ENCODE data around the gene TAMALIN. TPM values are rescaled to one million over a fixed set of nuclear protein-coding genes. Genes with fewer than 3 reads are reported as not detected.

Gene TAMALIN
- total and polyA plus RNA-seq, 4 donors: 7.1 to 129 (median 39.0) TPM

DNA sequence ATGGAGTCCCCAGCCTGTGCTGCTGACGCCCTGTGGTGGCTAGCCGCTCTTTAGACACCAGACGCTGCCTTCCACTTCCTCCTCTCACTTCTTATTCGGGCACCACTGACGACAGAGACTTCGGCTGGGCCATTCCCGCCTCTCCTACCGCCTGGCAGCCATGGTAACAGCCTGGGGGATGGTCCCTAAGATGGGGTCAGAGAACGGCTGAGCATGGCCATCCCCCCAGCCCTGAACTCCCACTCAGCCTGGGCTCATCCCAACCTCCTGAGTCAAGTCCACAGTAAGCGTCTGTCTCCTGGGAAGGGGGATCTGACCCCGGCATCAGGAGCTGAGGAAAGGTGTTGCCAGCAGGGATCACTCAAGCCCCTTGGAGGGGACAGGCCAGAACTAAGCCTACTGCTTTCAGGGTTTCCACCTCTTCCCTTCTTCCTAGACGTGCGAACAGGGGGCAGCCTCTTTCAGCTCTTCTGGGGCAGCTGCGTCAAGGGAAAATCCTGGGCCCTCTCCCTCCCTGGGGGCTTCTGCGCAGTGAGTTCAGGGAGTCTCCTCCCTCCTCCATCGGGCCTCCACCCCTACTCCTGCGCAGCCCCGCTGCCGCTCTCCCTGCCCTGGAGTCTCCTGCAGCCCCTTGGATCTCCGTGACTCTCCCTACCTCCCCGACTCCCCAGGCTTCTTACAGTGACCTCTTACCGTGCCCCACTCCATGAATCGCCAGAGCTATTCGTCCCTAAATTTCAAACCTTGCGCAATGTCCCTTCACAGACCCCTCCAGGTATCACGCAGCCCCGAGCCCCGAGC, 643 bp upstream of the TAMALIN start:
- Histone ChIP-seq H3K9me3 (ENCODE audit: control insufficient read depth, low read length) (no peaks in the 10 kb centered on the region), H3K27me3 (ENCODE audit: control insufficient read depth in 1 of 2, insufficient read depth in 2 of 2, low read length in 1 of 2) (no peaks in the 10 kb centered on the region), H3K36me3 (ENCODE audit: control insufficient read depth in 1 of 2, insufficient read depth in 2 of 2, low read length in 1 of 2) (no peaks in the 10 kb centered on the region), H3K4me1 (ENCODE audit: control insufficient read depth in 1 of 2, insufficient read depth in 2 of 2, low read length in 2 of 2) (no peaks in the 10 kb centered on the region), H3K4me3 (ENCODE audit: low read length in 2 of 2) (peak overlapping the region in 1 of 2 donors; percentile 44), H3K27ac (ENCODE audit: low read depth in 1 of 2, low read length in 2 of 2) (no peak overlapping the region)
- WGBS, 2 donors: 45% methylated on average over 27 to 28 of the region's 28 CpGs
- intact Hi-C loops (cut with DNase I): loop anchor here in 1 of 2 donors (2.0 kb wide), 1 partner anchor 17 kb away; no protein-coding TSS in a partner anchor
- ATAC-seq (ENCODE audit: low FRiP score) (peak; percentile 4), DNase-seq (peak; percentile 83 to 87)

DNA sequence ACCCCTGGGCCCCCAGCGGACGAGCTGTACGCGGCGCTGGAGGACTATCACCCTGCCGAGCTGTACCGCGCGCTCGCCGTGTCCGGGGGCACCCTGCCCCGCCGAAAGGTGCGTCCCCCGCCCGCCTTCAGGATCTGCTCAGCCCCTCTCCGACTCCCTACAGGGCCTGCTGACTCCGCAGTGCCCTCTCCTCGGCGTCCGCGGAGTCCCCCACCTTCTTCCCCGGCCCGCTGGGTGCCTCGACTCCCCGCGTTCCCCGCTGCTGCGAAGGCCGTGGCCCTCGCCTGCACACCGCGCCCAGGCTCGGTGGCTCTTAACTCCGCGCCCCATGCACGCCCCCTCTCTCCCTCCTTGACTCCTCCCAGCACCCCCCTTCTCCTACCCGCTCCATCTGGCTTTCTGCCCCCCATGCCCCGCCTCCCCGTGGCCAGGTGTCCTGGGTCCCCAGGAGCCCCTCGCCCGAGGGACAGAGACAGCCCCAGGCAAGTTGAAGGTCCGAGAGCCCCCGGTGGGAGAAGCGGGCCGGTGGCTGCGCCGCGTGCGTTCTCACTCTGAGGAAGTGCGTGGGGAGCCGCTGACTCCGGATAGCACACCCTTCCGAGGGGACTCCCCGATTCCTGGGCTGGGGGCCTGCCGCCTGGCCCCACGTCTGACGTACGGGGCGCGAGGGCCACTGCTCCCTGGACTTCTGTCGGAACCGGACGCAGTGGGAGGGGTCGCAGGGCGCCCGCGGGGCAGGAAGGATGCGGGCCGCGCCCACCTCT, 594 bp downstream of the TAMALIN start:
- Histone ChIP-seq H3K27me3 (ENCODE audit: control insufficient read depth in 1 of 2, insufficient read depth in 2 of 2, low read length in 1 of 2) (no peaks in the 10 kb centered on the region), H3K4me1 (ENCODE audit: control insufficient read depth in 1 of 2, insufficient read depth in 2 of 2, low read length in 2 of 2) (no peaks in the 10 kb centered on the region), H3K27ac (ENCODE audit: low read depth in 1 of 2, low read length in 2 of 2) (no peak overlapping the region), H3K36me3 (ENCODE audit: control insufficient read depth in 1 of 2, insufficient read depth in 2 of 2, low read length in 1 of 2) (no peaks in the 10 kb centered on the region), H3K4me3 (ENCODE audit: low read length in 2 of 2) (peak overlapping the region; percentile 44 to 50), H3K9me3 (ENCODE audit: control insufficient read depth, low read length) (no peaks in the 10 kb centered on the region)
- WGBS, 2 donors: 20% methylated on average over 67 to 72 of the region's 72 CpGs
- intact Hi-C loops (cut with DNase I): no loop called here
- DNase-seq (peak; percentile 76 to 83), ATAC-seq (ENCODE audit: low FRiP score) (peak; percentile 30)

DNA sequence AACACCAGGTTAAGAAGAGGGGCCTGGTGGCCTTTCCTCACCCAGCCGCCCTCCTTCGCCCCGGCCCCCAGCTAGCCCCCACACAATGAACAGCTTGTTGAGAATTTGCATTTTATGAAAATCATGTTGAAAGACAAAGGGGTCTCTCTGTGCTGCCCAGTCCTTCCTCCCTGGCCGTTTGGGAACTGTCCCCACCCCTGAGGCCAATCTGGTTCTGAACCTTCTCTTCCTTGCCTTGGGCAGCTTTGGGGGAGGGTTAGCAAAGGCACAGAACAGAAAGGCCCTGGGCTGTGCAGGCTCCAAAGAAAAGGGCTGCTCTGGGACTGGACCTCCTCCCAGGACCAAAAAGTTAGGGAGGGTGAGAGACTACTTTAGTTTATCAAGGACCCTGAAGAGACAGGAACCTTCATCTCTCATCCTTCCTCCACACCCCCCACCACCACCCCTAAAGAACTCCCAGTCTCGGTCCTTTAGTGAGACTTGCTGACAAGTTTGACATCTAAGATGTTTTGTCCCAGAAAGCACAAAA, 1.3 kb downstream of the TAMALIN start:
- WGBS, 2 donors: 74 to 80% methylated on average over 5 of the region's 5 CpGs
- H3K27me3 ChIP-seq (ENCODE audit: control insufficient read depth in 1 of 2, insufficient read depth in 2 of 2, low read length in 1 of 2): no peaks in the 10 kb centered on the region
- no peak for DNase-seq
- H3K27ac ChIP-seq (ENCODE audit: low read depth in 1 of 2, low read length in 2 of 2): no peak overlapping the region
- H3K4me1 ChIP-seq (ENCODE audit: control insufficient read depth in 1 of 2, insufficient read depth in 2 of 2, low read length in 2 of 2): no peaks in the 10 kb centered on the region
- ATAC-seq (ENCODE audit: low FRiP score): no peak
- H3K4me3 ChIP-seq (ENCODE audit: low read length in 2 of 2): no peak overlapping the region
- H3K9me3 ChIP-seq (ENCODE audit: control insufficient read depth, low read length): no peaks in the 10 kb centered on the region
- intact Hi-C loops (cut with DNase I): no loop called here
- H3K36me3 ChIP-seq (ENCODE audit: control insufficient read depth in 1 of 2, insufficient read depth in 2 of 2, low read length in 1 of 2): no peaks in the 10 kb centered on the region

DNA sequence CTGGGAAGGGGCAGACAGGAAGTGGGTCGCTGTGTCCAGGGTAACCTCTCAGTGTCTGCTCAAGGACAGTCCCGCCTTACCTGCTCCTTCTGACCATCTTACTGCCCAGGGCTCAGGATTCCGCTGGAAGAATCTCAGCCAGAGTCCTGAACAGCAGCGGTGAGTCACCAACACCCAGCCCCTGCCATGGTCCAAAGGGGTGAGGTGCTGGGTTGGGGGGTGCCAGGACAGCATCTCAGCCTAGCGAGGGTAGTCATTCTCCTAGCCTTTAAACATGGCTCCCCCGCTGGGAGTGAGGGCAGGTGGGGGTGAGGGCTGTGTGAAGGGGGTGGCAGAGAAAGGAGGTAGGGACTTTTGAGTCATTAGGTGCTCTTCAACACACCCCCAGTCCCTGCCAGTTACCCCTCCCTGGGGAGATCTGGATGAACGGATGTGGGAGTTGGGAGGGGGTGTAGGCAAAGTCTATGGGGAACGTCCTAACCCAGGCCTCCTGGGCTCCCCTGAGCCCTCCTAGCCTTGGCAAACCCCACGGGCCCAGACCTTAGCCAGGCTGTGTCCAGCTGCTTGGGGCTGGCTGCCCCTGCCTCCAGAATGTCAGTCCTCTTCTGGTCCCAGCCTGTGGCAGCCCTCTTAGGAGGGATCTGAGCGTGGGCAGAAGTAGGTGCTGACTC, 2.5 kb downstream of the TAMALIN start:
- no peaks in the 10 kb centered on the region for H3K9me3 ChIP-seq (ENCODE audit: control insufficient read depth, low read length)
- no peaks in the 10 kb centered on the region for H3K4me1 ChIP-seq (ENCODE audit: control insufficient read depth in 1 of 2, insufficient read depth in 2 of 2, low read length in 2 of 2)
- no peak overlapping the region for H3K27ac ChIP-seq (ENCODE audit: low read depth in 1 of 2, low read length in 2 of 2)
- intact Hi-C loops (cut with DNase I): no loop called here
- WGBS, 2 donors: 78 to 88% methylated on average over 10 of the region's 10 CpGs
- H3K27me3 ChIP-seq (ENCODE audit: control insufficient read depth in 1 of 2, insufficient read depth in 2 of 2, low read length in 1 of 2): no peaks in the 10 kb centered on the region
- H3K36me3 ChIP-seq (ENCODE audit: control insufficient read depth in 1 of 2, insufficient read depth in 2 of 2, low read length in 1 of 2): no peaks in the 10 kb centered on the region
- no peak overlapping the region for H3K4me3 ChIP-seq (ENCODE audit: low read length in 2 of 2)
- no peak for ATAC-seq (ENCODE audit: low FRiP score)
- DNase-seq: peak in 1 of 2 donors; percentile 30

DNA sequence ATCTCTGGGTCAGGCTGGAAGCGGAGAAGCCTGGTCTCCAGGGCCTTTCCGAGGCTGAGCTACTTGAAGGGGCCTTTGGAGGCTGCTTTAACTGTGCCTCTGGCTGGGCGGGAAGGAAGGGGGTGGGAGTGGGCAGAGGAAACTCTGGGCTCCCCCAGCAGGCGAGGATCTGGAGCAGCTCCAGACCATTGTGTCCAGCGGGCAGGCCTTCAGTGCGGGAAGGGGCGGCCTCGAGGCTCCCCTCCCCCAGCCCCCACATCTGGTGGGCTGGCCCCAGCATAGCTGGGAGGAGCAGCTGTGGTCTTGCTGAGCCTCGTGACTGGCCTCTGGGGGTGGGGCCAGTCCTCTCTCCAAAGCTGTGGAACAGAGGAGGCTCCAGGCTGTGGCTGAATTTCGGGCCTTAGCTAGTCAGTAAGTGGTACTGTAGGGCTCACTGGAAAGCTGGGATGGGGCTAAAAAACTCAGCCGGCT, 3.4 kb downstream of the TAMALIN start:
- WGBS, 2 donors: 32 to 37% methylated on average over 10 to 11 of the region's 11 CpGs
- peak; percentile 85 for ATAC-seq (ENCODE audit: low FRiP score)
- Histone ChIP-seq H3K27ac (ENCODE audit: low read depth in 1 of 2, low read length in 2 of 2) (peak overlapping the region in 1 of 2 donors; percentile 10), H3K4me3 (ENCODE audit: low read length in 2 of 2) (no peak overlapping the region), H3K36me3 (ENCODE audit: control insufficient read depth in 1 of 2, insufficient read depth in 2 of 2, low read length in 1 of 2) (no peaks in the 10 kb centered on the region), H3K4me1 (ENCODE audit: control insufficient read depth in 1 of 2, insufficient read depth in 2 of 2, low read length in 2 of 2) (no peaks in the 10 kb centered on the region), H3K9me3 (ENCODE audit: control insufficient read depth, low read length) (no peaks in the 10 kb centered on the region), H3K27me3 (ENCODE audit: control insufficient read depth in 1 of 2, insufficient read depth in 2 of 2, low read length in 1 of 2) (no peaks in the 10 kb centered on the region)
- intact Hi-C loops (cut with DNase I): no loop called here
- peak; percentile 84 to 88 for DNase-seq

DNA sequence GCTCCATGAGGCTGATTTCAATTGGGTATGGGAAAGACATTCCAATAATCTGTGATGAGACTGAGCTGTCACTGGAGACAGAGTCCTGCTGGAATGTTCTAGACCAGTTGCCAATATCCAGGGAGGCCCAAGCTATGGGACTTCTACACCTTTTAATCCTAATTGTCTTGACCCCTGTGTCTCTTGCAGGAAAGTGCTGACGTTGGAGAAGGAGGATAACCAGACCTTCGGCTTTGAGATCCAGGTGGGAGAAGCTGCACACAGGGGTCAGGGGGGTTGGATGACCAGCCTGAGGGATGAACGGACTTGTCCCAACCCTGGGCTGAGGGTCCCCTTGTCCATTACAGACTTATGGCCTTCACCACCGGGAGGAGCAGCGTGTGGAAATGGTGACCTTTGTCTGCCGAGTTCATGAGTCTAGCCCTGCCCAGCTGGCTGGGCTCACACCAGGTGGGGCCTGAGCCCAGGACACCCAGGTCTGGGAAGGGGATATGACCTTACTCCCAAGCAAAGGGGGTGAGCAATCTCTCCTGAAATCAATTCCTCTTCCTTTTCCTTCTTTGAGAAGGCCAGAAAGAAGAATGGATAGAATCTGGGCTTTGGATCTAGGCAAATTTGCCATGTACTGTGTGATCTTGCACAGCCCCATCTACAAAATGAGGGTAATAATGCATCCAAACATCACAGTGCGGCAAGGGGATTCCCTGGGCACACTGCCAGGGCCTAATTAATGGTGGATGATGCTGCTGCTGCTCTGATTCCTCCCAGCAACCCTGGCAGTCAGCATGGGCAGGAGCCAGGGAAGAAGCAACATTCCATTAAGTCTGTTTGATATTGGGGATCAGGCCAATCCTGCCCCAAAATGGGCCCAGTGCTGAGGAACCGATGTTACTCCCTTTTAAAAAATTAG, 4.2 kb downstream of the TAMALIN start:
- Histone ChIP-seq H3K36me3 (ENCODE audit: control insufficient read depth in 1 of 2, insufficient read depth in 2 of 2, low read length in 1 of 2) (no peaks in the 10 kb centered on the region), H3K27me3 (ENCODE audit: control insufficient read depth in 1 of 2, insufficient read depth in 2 of 2, low read length in 1 of 2) (no peaks in the 10 kb centered on the region), H3K4me3 (ENCODE audit: low read length in 2 of 2) (no peak overlapping the region), H3K4me1 (ENCODE audit: control insufficient read depth in 1 of 2, insufficient read depth in 2 of 2, low read length in 2 of 2) (no peaks in the 10 kb centered on the region), H3K27ac (ENCODE audit: low read depth in 1 of 2, low read length in 2 of 2) (no peak overlapping the region), H3K9me3 (ENCODE audit: control insufficient read depth, low read length) (no peaks in the 10 kb centered on the region)
- no peak for DNase-seq
- WGBS, 2 donors: 88 to 89% methylated on average over 8 of the region's 8 CpGs
- intact Hi-C loops (cut with DNase I): no loop called here
- ATAC-seq (ENCODE audit: low FRiP score): no peak

DNA sequence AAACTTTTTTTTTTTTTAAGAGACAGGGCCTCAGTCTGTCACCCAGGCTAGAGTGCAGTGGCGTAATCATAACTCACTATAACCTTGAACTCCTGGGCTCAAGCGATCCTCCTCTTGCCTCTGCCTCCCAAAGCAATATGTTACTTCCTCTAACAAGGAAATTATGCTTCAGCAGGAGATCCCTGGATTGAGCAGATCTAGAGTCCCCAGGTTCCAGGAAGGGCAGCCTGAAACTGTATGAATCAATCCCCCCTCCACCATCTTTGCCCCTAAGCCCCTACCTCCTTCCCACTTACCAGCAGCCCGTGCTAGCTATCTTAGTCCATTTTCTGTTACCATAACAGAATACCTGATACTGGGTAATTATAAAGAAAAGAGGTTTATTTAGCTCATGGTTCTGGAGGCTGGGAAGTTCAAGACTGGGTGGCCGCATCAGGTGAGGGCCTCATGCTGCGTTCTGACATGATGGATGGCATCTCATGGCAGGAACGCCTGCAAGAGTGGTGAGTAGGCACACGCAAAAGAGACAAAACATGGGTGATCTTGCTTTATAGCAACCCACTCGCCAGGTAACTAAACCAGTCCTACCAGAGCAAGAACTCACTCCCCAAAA, 5.0 kb downstream of the TAMALIN start:
- Histone ChIP-seq H3K27me3 (ENCODE audit: control insufficient read depth in 1 of 2, insufficient read depth in 2 of 2, low read length in 1 of 2) (no peaks in the 10 kb centered on the region), H3K4me1 (ENCODE audit: control insufficient read depth in 1 of 2, insufficient read depth in 2 of 2, low read length in 2 of 2) (no peaks in the 10 kb centered on the region), H3K27ac (ENCODE audit: low read depth in 1 of 2, low read length in 2 of 2) (no peak overlapping the region), H3K36me3 (ENCODE audit: control insufficient read depth in 1 of 2, insufficient read depth in 2 of 2, low read length in 1 of 2) (no peaks in the 10 kb centered on the region), H3K9me3 (ENCODE audit: control insufficient read depth, low read length) (no peaks in the 10 kb centered on the region), H3K4me3 (ENCODE audit: low read length in 2 of 2) (no peak overlapping the region)
- intact Hi-C loops (cut with DNase I): no loop called here
- 98% methylated on average over 8 of the region's 8 CpGs for WGBS, 2 donors
- no peak for ATAC-seq (ENCODE audit: low FRiP score)
- DNase-seq: no peak
